Hematopoietic multipotent progenitor cell treated with erythropoietin and hydrocortisone succinate and interleukin-3 and kit ligand, for 6 days (in vitro differentiated cells): ENCODE measurements around the gene ATP11A.
"Not testable (repeated sequence)": the region's sequence is repeated elsewhere in the genome, so short reads cannot be mapped to it uniquely, and the experiment has no call there.

Source experiments
- DNase-seq: peaks from one replicate; pipeline ENCODE4 v3.0.0-alpha.2; 2015

Gene ATP11A

DNA sequence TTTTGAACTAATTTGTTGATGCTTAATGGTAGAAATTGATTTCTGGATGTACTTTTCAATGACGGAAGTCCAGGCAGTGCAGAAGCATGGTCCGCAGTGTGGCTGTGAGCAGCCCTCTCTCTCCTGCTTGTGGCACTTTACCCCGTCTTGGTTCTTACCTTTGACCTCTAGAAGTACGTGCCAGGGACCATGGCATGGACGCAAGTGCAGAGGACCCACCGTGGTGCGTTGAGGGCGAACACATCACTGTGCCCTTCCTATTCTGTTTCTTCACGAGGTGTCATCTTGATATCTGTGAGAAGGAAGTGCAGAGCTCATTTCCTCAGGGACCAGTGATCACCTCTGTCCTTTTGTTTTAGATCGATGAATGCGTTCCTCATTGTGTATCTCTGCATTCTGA, 135.2 kb downstream of the ATP11A start:
- no peak for DNase-seq

DNA sequence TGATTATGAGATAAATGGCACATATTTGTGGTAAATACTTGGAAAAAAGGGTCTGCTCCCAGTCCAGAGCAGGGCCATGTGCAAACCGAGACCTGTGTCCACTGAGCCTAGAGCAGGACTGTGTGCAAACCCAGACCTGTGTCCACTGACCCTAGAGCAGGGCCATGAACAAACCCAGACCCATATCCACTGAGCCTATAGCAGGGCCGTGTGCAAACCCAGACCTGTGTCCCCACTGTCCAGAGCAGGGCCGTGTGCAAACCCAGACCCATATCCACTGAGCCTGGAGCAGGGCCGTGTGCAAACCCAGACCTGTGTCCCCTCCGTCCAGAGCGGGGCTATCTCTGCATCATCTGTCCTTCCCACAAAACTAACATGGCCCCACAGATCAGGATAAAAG, 136.0 kb downstream of the ATP11A start:
- DNase-seq: no peak

DNA sequence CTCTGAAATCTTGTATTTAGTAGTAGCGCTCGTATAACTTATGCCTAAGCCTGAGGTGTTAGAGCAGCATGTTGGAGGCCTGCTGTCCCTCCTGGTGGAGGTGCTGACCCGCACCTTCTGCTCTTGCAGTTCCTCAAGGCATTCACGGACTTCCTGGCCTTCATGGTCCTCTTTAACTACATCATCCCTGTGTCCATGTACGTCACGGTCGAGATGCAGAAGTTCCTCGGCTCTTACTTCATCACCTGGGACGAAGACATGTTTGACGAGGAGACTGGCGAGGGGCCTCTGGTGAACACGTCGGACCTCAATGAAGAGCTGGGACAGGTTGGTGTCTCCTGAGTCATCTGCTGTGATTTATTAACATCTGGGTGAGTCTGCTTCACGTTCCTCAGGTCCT, 136.7 kb downstream of the ATP11A start:
- no peak for DNase-seq

DNA sequence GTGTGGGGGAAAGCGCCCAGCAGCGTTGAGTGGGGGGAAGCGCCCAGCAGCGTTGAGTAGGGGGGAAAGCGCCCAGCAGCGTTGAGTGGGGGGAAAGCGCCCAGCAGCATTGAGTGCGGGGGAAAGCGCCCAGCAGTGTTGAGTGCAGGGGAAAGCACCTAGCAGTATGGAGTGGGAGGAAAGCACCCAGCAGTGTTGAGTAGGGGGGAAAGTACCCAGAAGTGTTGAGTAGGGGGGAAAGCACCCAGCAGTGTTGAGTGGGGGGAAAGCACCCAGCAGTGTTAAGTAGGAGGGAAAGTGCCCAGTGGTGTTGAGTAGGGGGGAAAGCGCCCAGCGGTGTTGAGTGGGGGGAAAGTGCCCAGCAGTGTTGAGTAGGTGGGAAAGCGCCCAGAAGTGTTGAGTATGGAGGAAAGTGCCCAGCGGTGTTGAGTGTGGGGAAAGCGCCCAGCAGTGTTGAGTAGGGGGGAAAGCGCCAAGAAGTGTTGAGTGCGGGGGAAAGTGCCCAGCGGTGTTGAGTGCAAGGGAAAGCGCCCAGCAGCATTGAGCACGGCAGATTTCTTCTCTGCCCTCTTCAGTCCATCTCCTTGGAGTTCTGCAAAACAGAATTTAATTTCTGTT, 138.4 kb downstream of the ATP11A start:
- no peak for DNase-seq

DNA sequence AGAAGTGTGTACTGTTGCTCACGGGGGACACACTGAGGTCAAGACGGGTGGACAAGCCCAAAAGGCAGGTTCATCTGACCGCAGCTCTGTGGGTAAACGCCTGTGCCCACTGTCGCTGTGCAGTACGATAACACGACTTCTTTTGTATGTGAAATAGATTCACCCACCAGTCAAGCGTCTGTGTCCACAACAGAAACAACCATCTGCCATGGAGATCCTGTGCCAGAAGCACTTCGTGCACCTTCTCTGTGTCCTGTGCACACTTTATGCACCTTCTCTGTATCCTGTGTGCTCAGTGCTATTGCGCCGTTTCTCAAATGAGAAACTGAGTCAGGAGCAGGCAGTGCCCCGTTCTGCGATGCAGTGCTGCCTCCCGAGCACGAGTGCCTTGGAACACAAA, 138.9 kb downstream of the ATP11A start:
- no peak for DNase-seq

DNA sequence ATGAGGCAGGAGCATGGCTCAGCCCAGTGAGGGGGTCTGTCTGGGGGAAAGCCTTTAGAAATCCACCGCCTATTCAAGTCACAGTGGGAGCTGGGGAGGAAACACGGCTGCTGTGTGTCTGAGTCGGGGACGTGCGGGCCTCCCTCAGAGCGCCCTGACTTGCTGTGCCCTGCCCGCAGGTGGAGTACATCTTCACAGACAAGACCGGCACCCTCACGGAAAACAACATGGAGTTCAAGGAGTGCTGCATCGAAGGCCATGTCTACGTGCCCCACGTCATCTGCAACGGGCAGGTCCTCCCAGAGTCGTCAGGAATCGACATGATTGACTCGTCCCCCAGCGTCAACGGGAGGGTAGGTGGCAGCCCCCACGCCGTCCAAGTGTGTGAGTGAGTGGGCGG, 141.4 kb downstream of the ATP11A start:
- no peak for DNase-seq

DNA sequence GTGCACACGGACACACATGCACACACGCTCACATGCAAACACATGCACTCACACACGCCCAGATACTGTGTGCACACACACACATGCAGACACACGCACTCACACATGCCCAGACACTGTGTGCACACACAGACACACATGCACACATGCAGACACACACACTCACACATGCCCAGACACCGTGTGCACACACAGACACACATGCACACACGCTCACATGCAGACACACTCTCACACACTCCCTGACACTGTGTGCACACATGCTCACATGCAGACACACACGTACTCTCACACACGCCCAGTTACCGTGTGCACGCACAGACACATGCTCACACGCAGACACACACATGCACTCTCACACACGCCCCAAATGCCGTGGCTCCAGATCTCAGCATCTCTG, 142.0 kb downstream of the ATP11A start:
- DNase-seq: no peak

DNA sequence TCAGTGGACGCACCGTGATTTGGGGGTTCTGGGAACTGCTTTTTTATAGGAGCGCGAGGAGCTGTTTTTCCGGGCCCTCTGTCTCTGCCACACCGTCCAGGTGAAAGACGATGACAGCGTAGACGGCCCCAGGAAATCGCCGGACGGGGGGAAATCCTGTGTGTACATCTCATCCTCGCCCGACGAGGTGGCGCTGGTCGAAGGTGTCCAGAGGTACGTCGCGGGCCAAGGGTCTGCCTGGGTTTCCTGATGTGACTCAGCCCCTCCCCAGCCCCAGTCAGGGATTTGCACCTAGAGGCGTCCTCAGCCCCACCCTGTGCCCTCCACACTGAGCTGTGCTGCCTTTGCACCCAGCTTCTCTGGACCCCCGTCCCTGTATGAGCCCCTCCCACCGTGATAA, 143.0 kb downstream of the ATP11A start:
- no peak for DNase-seq

DNA sequence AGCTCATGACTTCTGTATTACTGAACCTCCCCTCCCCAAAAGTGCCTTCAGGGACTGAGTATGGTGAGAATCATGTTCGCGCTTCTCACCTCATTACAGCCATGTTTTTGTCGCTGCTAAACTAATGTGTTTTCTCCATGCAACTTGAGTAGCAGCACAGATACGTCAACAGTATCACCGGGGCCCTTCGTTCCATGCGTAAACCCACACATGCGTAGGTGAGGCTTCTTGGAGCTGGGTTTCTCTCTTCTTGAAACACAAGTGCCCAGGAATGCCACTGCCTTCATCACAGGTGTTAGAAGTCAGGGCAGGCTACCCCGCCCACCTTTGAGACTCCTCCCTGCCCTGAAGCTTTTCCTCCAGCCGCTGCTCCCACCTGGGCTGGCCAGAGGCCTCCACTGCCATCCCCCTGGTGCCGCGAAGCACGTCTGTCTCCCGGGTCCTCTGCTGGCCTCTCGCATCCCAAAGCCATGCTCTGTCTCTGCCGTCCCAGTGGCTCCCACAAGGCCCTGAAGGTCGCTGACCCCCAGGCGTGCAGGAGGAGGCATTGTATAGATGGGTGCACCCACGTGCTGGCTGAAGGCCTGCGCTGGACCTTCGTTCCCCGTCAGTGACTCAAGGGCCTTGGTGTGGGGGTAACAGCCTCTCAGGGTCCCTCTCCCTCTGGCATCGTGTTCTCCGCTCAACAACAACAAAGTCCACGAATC, 143.9 kb downstream of the ATP11A start:
- DNase-seq: no peak

DNA sequence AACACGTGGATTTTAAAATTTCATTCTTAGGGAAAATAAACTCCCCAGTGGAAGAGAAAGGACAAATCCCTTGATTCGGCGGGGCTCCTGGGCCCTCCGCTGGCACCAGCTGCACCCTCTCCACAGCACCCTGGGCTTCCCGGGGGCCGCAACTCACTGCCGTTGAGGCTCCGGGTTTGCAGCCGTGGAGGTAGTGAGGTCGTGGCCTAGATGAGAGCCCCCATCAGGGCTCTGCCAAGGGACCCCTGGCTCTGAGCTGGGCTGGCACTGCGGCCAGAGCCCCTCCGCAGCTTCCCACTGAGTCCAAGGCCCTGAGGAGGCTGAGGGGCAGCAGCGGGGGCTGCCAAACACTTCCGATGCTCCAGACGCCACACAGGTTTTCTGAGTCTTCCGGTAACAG, 145.5 kb downstream of the ATP11A start:
- no peak for DNase-seq

DNA sequence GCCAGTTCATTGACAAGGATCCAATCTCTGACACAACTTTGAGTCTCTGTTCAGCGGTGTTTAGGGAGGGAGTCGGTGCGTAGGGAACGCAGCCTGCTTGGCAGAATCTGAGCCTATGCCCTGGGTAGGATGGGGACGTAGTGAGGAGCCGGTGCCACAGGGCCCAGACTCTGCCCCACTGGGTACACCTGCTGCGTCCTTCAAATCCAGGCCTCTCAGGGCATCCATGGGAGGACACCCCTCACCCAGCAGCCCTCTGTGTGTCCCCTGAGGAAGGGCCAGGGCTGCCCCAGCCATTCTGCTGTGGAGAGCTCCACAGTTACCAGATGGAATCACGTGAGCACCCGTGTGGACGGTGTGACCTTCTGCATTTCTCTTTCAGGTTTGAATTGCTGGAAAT, 146.0 kb downstream of the ATP11A start:
- DNase-seq: no peak

DNA sequence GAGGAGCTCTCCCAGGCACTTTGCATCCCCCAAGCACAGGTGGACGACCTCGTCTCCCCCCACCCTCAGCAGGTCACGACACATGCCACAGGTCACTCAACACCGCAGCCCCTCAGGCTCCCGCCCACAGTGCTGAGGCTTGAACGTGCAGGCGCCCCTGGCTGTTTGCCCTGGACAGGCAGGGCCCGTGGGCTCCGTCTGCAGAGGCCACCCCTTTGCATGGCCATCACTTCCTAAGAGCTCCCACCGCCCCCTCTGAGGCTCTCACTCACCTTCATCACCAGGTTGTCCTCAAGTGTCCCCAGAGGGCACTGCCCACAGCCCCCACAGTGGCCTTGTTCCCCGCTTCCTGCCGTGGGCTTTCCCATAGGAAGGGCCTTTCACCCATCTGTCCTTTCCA, 147.1 kb downstream of the ATP11A start:
- no peak for DNase-seq

DNA sequence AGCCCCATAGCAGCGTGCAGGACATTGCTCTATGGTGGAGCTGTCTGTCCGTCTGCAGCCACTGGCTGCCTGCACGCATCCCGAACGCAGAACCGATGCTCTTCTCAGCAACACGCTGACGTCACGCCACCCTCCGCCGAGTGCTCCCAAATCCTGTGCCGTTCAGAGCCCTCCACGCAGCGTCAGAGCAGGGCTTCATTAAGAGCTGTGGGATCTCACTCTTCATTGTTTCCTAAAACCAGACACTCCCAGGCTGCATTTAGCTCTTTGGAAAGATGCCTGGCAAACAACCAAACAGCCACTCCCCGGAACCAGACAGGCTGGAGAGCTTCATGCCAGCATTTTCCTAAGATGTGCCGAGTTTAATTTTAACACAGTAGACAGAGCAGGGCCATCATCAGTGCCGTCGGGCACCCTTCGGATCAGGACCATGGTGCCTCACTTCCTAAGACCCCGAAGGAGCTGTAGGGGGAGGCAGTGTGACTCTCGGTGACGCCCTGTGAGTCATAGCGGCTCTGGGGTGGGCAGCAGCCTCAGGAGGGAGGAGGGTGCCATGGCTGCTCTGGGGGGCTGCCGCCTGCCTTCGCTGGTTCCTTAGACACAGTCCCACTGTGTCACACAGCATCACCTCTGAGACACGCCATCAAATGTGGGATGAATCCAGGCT, 147.7 kb downstream of the ATP11A start:
- no peak for DNase-seq

DNA sequence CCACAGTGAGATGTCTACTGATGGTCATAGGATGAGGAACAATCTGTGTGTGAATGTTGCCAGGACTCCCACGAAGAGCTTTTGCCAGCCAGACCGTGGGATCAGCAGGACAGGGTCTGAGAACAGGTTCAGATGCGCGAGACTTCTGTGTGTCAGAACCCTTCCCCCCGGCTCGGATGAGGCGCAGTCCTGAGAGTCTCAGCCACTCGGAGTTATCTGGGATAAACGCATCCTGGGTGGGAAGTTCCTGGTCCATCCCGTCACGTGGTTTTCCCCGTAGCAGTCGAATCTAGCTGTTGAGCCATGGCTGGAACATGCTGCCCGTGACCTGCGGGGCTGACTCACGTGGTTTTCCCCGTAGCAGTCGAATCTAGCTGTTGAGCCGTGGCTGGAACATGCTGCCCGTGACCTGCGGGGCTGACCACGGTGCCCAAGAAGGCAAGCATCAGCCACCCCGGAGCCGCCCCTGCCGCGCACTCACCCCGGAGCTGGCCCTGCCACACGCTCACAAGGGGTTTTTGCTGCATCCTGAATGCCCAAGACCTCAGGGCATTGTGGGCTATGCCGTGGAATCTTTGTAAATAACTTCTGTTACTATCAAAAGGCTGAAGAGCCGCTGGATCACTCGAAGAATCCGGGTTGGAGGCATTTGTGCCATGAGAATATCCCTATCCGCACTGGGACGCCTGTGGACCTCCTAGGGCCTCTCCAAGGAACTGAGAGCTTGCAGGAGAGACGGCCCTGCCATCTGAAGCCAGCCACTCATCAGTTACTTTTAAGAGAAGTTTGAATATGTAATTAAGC, 148.4 kb downstream of the ATP11A start:
- DNase-seq: no peak

DNA sequence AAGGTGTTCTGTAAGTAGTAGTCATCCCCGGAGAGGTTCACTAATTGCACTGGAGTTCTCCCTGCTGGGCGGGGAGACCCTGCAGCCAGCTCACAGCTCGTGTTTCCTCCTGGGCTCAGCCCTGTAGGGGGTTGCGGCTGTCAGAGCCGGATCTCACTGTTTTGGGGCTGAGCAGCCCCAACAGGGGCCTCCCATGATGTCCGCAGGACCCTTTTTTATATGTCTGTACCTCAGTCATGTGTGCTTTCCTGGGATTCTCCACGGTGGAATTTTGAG, 148.9 kb downstream of the ATP11A start:
- DNase-seq: no peak

DNA sequence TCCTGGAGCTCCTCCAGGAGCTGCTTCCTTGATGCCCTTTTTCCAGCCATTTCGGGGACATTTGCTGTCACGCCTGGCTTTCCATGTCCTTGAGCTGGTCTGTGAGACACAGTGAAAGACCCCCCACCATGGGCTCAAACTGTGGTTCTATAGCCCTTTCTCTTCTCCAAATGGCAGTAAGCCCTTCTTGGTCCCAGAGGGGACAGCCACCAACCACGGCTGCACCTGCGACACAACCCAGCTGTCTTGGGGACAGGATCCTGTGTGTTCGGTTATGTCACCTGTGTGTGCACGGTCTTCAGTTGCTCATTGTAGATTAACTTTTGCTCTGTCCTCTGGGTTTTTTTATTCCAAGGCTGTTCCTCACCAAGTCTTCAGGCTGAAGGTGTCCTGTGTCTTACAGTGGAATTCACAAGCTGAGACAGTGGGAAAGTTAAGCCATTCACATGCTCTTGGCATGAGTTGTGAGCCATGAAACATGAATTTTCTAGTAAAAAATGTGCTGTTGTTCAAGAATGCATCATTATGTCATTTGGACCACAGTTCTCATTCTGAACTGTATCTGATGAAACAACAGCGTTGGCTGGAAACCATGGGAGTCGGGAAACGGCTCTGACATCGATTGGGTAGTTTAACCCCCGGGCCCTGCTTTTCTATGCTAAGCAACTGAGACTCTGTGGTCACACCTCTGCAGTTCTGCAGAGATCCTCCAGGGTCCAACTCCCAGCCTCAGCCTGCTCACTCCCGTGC, 149.7 kb downstream of the ATP11A start:
- DNase-seq: no peak

DNA sequence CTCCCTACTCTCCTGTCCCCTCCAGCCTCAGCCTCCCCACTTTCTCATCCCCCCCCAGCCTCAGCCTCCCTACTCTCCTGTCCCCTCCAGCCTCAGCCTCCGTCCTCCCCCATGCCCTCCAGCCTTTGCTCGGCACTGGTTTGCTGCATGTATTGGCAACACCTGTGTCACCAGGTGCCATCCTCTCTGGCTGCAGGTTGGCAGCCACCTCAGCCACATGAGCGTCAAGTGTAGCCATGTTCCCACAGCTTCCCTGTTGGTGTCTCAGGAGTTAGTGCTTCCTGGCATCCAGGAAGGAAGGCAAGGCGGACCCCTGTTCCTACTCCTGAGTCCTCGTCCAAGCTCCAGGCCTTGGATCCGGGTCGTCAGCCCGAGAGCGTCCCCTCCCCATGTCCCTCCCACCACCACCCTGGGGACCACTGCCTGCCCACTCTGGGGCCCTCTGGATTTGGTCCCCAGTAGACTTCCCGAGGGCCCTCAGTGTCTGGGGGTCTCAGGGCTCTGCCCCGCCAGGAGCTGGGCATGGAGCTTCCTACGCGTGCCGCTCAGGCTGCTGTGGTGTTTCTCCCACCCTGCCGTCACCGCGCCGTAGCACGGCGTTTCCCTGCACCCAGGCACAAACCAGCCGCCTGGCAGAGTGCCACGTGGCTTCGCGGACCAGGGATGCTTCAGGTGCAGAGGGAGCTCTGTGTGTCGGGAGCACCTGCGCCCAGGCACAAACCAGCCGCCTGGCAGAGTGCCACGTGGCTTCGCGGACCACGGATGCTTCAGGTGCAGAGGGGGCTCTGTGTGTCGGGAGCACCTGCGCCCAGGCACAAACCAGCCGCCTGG, 150.8 kb downstream of the ATP11A start:
- DNase-seq: no peak

DNA sequence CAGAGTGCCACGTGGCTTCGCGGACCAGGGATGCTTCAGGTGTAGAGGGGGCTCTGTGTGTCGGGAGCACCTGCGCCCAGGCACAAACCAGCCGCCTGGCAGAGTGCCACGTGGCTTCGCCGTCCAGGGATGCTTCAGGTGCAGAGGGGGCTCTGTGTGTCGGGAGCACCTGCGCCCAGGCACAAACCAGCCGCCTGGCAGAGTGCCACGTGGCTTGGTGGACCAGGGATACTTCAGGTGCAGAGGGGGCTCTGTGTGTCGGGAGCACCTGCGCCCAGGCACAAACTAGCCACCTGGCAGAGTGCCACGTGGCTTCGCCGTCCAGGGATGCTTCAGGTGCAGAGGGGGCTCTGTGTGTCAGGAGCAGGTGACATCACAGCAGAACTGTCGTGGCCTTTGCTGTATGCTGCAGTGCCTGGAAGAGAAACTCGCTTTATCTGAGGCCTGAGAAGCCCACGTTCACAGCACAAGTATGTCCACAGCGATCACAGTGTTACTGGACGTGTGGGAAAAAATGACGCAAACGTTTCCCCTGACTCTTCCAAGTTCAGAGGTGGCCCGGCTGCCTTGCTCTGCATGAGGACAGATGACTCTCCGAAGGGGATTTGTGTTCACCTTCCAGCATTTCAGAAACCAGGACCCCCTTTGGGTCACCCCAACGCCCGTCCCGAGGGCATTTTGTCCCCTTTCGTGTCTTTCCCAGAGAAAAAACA, 151.6 kb downstream of the ATP11A start:
- not testable (repeated sequence) for DNase-seq

DNA sequence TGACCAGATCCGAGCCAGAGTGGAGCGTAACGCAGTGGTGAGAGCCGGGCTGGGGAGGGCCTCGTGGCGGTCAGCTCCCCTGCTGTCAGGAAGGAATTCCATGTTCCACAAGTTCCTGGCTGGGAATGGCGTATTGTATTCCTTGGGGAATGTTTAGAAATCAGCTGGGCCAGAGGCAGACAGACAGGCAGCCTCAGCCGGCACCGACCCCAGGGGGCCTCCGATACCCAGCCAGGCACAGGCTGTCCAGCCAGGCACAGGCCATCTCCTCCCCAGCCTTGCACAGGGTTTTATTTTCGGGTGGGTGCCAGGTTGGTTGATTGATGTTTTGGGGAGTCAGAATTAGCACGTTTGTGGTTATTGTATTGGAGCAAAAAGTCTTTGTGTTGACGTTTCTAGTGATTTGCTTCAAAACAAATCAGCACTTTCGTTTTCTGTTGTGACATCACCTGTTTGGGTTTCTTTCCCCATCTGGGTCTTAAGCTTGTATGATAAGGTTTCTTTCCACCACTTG, 152.6 kb downstream of the ATP11A start:
- no peak for DNase-seq

DNA sequence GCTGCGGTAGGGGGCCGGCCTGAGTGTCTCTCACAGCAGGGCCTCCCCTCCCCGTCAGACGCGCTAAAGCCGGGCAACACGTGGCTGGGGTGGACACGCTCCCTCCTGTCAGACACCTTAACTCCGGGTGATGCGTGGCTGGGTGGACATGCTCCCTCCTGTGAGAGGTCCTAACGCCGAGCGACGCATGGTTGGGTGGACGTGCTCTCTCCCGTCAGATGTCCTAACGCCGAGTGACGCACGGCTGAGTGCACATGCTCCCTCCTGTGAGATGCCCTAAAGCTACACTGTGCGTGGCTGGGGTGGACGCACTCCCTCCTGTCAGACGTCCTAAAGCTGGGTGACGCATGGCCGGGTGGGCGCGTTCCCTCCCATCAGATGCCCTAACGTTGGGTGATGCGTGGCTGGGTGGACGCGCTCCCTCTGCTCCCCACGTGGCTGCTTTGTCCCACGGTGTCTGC, 153.1 kb downstream of the ATP11A start:
- DNase-seq: no peak
